ENCODE results near the gene ZMYND10.

ZMYND10 gene

DNA sequence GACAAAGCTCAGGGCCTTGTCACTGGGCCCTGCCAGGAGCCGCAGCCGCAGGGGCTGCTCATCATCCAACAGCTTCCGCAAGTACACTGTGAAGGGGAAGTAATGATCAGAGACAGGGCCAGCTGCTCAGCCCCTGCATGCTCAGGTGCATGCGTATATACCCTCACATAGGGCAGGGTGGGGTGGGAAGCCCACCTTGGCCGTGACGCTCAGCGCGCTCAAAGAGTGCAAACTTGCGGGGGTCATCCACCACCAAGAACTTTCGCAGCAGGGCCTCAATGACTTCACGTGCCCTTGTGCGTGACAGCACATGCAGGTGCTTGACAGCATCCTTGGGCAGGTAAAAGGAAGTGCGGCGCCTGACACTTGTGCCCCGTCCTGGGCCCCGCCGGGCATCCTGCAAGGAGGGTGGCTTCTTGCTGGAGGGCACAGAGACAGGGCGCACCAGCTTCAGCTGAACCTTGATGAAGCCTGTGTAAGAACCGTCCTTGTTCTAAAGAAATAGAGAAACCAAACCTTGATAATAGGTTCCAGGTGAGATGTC, 14.1 kb downstream of the ZMYND10 start:
- peaks cover 0 to 61% (median 45%) of the 10 kb centered on the region in 4 donors for H3K4me1 ChIP-seq
- no peak overlapping the region for H3K27ac ChIP-seq
- no peaks in the 10 kb centered on the region for H3K9me3 ChIP-seq
- no peak for DNase-seq
- peaks cover 23 to 36% (median 34%) of the 10 kb centered on the region in 3 donors for H3K36me3 ChIP-seq
- no peaks in the 10 kb centered on the region for H3K27me3 ChIP-seq
- intact Hi-C loops (cut with DNase I; ENCODE audit: low total_unique reads): no loop called here
- TF ChIP-seq, protein P1, sequence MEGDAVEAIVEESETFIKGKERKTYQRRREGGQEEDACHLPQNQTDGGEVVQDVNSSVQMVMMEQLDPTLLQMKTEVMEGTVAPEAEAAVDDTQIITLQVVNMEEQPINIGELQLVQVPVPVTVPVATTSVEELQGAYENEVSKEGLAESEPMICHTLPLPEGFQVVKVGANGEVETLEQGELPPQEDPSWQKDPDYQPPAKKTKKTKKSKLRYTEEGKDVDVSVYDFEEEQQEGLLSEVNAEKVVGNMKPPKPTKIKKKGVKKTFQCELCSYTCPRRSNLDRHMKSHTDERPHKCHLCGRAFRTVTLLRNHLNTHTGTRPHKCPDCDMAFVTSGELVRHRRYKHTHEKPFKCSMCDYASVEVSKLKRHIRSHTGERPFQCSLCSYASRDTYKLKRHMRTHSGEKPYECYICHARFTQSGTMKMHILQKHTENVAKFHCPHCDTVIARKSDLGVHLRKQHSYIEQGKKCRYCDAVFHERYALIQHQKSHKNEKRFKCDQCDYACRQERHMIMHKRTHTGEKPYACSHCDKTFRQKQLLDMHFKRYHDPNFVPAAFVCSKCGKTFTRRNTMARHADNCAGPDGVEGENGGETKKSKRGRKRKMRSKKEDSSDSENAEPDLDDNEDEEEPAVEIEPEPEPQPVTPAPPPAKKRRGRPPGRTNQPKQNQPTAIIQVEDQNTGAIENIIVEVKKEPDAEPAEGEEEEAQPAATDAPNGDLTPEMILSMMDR (IDR thresholded peaks at IDR 0.05): no peak
- H3K4me3 ChIP-seq: no peak overlapping the region

- Histone ChIP-seq H3K4me3 (no peak overlapping the region), H3K4me1 (peaks cover 0 to 50% (median 38%) of the 10 kb centered on the region in 4 donors), H3K36me3 (peaks cover 30 to 47% (median 44%) of the 10 kb centered on the region in 3 donors), H3K9me3 (no peaks in the 10 kb centered on the region), H3K27ac (no peak overlapping the region), H3K27me3 (no peaks in the 10 kb centered on the region)
- TF ChIP-seq, protein P1 (IDR thresholded peaks at IDR 0.05): no peak
- intact Hi-C loops (cut with DNase I; ENCODE audit: low total_unique reads): no loop called here
- no peak for DNase-seq
Measured at GRCh38 chr3:50330330-50330729, 15.2 kb downstream of the ZMYND10 start.

- TF ChIP-seq, protein P1 (IDR thresholded peaks at IDR 0.05): no peak
- H3K4me3 ChIP-seq: peak within 1 kb of the TSS; percentile 92 to 100
- H3K27ac ChIP-seq: peak within 1 kb of the TSS; percentile 88 to 95
- H3K4me1 ChIP-seq: peaks cover 0 to 32% (median 20%) of the 10 kb centered on the region in 4 donors
- no peaks in the 10 kb centered on the region for H3K27me3 ChIP-seq
- H3K9me3 ChIP-seq: no peaks in the 10 kb centered on the region
- DNase-seq: peak; percentile 98 to 99
- intact Hi-C loops (cut with DNase I; ENCODE audit: low total_unique reads): no loop called here
- H3K36me3 ChIP-seq: peaks cover 30 to 56% (median 49%) of the 10 kb centered on the region in 3 donors
Measured at GRCh38 chr3:50327943-50328691, 17.4 kb downstream of the ZMYND10 start, which contains the start of gene TUSC2. TSS of gene TUSC2 (minus strand) at chr3:50328223. CDS start at chr3:50328099, 124 bp downstream.

DNA sequence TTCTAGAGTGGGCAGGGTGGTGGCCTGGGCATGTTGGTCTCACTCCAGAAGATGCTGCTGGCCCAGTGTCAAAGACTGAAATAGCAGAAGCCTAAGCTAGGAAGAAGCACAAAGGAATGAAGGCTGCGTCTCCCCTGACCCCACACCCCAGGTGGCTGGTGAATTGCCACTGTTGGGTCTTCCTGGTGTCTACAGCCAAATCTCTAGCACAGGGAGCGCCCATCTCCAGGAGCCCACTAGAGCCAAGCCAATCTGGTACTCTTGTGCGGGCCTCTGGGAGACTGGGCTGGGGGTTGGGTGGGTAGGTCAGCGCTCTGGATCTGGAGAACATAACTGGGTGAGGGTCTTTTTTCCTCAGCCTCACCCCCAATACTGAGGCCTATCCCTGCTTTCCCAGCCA, 18.4 kb downstream of the ZMYND10 start:
- Histone ChIP-seq H3K27ac (peak overlapping the region; percentile 88 to 95), H3K36me3 (peaks cover 30 to 53% (median 46%) of the 10 kb centered on the region in 3 donors), H3K4me1 (peaks cover 0 to 38% (median 21%) of the 10 kb centered on the region in 4 donors), H3K4me3 (peak overlapping the region; percentile 92 to 100), H3K27me3 (no peaks in the 10 kb centered on the region), H3K9me3 (no peaks in the 10 kb centered on the region)
- TF ChIP-seq, protein P1 (IDR thresholded peaks at IDR 0.05): no peak
- DNase-seq: no peak
- intact Hi-C loops (cut with DNase I; ENCODE audit: low total_unique reads): no loop called here

- H3K9me3 ChIP-seq: no peaks in the 10 kb centered on the region
- no peak overlapping the region for H3K4me3 ChIP-seq
- intact Hi-C loops (cut with DNase I; ENCODE audit: low total_unique reads): no loop called here
- DNase-seq: peak in 1 of 2 donors; percentile 65
- no peaks in the 10 kb centered on the region for H3K27me3 ChIP-seq
- H3K36me3 ChIP-seq: peaks cover 22 to 43% (median 36%) of the 10 kb centered on the region in 3 donors
- TF ChIP-seq, protein P1 (IDR thresholded peaks at IDR 0.05): no peak
- no peak overlapping the region for H3K27ac ChIP-seq
- peaks cover 0 to 46% (median 26%) of the 10 kb centered on the region in 4 donors for H3K4me1 ChIP-seq
Measured at GRCh38 chr3:50326182-50326541, 19.4 kb downstream of the ZMYND10 start.
